Osteocyte (in vitro differentiated cells): Measurements from ENCODE around the gene PKD2. TPM values are rescaled to one million over a fixed set of nuclear protein-coding genes. Genes with fewer than 3 reads are reported as not detected.
"Not testable (repeated sequence)": the region's sequence is repeated elsewhere in the genome, so short reads cannot be mapped to it uniquely, and the experiment has no call there.

Experiments used
- DNase-seq: peaks from one replicate; pipeline ENCODE4 v3.0.0; 2021; ENCODE audit warnings: mixed read lengths; ENCODE audit not compliant: unreplicated experiment; ENCODE audit errors: extremely low spot score
- H3K27ac Mint-ChIP-seq: one replicate; pipeline ENCODE4 v1.8.0; 2021; ENCODE audit warnings: mild to moderate bottlenecking, mixed read lengths; ENCODE audit not compliant: unreplicated experiment
- H3K27me3 Mint-ChIP-seq: one replicate; pipeline ENCODE4 v1.8.0; 2021; ENCODE audit warnings: mixed read lengths; ENCODE audit not compliant: unreplicated experiment
- H3K36me3 Mint-ChIP-seq: one replicate; pipeline ENCODE4 v1.8.0; 2021; ENCODE audit warnings: mixed read lengths; ENCODE audit not compliant: unreplicated experiment
- H3K4me1 Mint-ChIP-seq: one replicate; pipeline ENCODE4 v1.8.0; 2021; ENCODE audit warnings: mixed read lengths; ENCODE audit not compliant: unreplicated experiment
- H3K4me3 Mint-ChIP-seq: one replicate; pipeline ENCODE4 v1.8.0; 2021; ENCODE audit warnings: mild to moderate bottlenecking, moderate library complexity, mixed read lengths; ENCODE audit not compliant: unreplicated experiment
- H3K9me3 Mint-ChIP-seq: one replicate; pipeline ENCODE4 v1.8.0; 2021; ENCODE audit warnings: mixed read lengths; ENCODE audit not compliant: unreplicated experiment
- total RNA-seq: library from RNA; stranded (reverse); gene quantifications from 2 replicates; pipeline ENCODE4 v1.2.1, GENCODE V29; 2021
- TF ChIP-seq, protein P1 (sequence below): fragments of 200-600 bp; sonication (generic); IDR thresholded peaks from 2 replicates; pipeline ENCODE4 v1.5.0; 2021; ENCODE audit warnings: antibody characterized with exemption, mild to moderate bottlenecking, moderate library complexity

Gene PKD2
- total RNA-seq, 1 donor from 2014 or later: 54.7 TPM

DNA sequence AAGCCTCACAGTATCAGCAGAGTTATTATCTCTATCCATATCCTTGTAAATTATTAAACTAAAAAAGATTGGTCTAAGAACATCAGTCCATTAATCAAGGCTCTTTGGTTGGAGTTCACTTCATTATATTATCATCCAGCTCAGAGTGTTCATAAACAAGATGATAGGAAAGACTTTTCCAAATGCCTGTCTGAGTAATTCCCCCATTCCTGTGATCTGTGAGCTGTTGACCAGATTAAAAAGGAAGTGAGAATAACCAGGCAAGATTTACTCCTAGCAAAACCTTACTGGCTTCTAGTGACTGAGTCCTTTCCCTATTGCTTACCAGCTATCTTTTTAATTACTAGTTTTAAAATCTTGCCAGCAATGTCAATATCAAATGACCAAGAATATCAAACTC, 14.9 kb downstream of the PKD2 start:
- peaks cover 35% of the 10 kb centered on the region for H3K36me3 Mint-ChIP-seq
- peaks cover 25% of the 10 kb centered on the region for H3K4me1 Mint-ChIP-seq
- TF ChIP-seq, protein P1, sequence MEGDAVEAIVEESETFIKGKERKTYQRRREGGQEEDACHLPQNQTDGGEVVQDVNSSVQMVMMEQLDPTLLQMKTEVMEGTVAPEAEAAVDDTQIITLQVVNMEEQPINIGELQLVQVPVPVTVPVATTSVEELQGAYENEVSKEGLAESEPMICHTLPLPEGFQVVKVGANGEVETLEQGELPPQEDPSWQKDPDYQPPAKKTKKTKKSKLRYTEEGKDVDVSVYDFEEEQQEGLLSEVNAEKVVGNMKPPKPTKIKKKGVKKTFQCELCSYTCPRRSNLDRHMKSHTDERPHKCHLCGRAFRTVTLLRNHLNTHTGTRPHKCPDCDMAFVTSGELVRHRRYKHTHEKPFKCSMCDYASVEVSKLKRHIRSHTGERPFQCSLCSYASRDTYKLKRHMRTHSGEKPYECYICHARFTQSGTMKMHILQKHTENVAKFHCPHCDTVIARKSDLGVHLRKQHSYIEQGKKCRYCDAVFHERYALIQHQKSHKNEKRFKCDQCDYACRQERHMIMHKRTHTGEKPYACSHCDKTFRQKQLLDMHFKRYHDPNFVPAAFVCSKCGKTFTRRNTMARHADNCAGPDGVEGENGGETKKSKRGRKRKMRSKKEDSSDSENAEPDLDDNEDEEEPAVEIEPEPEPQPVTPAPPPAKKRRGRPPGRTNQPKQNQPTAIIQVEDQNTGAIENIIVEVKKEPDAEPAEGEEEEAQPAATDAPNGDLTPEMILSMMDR: no peak
- peaks cover 9% of the 10 kb centered on the region for H3K9me3 Mint-ChIP-seq
- no peak for DNase-seq
- H3K4me3 Mint-ChIP-seq: no peak overlapping the region
- H3K27me3 Mint-ChIP-seq: no peaks in the 10 kb centered on the region
- H3K27ac Mint-ChIP-seq: no peak overlapping the region

DNA sequence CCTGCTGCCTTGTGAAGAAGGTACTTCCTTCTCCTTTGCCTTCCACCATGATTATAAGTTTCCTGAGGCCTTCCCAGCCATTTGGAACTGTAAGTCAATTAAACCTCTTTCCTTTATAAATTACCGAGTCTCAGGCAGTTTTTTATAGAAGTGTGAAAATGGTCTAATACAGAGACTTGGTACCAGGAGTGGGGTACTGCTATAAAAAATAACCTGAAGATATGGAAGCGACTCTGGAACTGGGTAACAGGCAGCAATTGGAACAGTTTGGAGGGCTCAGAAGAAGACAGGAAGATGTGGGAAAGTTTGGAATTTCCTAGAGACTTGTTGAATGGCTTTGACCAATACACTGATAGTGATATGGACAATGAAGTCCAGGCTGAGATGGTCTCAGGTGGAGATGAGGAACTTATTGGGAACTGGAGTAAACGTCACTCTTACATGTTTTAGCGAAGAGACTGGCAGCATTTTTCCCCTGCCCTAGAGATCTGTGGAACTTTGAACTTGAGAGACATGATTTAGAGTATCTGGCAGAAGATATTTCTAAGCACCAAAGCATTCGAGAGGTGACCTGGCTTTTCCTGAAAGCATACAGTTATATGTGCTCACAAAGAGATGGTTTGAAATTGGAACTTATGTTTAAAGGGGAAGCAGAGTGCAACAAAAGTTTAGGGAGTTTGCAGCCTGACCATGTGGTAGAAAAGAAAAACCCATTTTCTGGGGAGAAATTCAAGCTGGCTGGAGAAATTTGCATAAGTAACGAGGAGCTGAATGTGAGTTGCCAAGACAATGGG, 18.6 kb downstream of the PKD2 start:
- Mint-ChIP-seq H3K4me1 (peaks cover 13% of the 10 kb centered on the region), H3K9me3 (peaks cover 13% of the 10 kb centered on the region)
- H3K4me3 Mint-ChIP-seq: not testable (repeated sequence)

DNA sequence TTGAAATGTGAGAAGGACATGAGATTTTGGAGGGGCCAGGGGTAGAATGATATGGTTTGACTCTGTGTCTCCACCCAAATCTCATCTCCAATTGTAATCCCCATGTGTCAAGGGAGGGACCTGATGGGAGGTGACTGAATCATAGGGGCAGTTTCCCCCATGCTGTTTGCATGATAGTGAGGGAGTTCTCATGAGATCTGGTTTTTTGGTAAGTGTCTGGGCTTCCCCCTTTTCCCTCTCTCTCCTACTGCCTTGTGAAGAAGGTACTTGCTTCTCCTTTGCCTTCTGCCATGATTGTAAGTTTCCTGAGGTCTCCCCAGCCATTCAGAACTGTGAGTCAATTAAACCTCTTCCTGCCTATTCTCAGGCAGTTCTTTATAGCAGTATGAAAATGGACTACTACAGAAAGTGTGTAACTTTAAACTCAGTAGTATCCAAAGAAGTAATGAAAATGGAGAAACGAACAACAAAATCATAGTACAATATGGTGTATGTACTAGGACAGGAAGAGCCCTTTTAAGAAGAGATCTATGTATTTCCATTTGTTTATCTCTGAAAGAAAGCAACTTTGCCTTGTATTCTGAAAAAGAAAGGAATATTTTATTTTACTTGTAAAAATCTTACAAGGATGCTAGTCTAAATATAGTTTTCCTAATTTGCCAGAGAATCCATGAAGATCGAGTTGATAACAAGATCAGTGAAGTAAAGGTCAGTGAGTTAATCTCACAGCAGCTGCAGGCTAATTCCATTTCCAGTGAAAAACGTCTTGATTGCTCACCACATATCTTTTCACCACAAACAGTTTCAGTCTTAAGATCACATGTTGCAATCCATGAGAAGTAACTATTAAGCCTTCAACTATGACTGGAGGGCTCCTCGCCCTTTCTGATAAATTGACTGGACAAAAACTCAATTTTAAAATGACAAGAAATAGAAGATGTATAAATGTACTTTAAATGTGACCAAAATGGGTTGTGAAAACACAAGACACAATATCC, 20.5 kb downstream of the PKD2 start:
- Mint-ChIP-seq H3K9me3 (peaks cover 13% of the 10 kb centered on the region), H3K36me3 (peaks cover 38% of the 10 kb centered on the region), H3K4me1 (peaks cover 13% of the 10 kb centered on the region), H3K4me3 (no peak overlapping the region), H3K27me3 (no peaks in the 10 kb centered on the region), H3K27ac (peak overlapping the region; percentile 66)
- no peak for DNase-seq
- TF ChIP-seq, protein P1: no peak

More for the DNA sequence above, 18.6 kb downstream of the PKD2 start:
- DNase-seq, H3K27me3 Mint-ChIP-seq, H3K27ac Mint-ChIP-seq: not testable (repeated sequence)
- peaks cover 48% of the 10 kb centered on the region for H3K36me3 Mint-ChIP-seq

DNA sequence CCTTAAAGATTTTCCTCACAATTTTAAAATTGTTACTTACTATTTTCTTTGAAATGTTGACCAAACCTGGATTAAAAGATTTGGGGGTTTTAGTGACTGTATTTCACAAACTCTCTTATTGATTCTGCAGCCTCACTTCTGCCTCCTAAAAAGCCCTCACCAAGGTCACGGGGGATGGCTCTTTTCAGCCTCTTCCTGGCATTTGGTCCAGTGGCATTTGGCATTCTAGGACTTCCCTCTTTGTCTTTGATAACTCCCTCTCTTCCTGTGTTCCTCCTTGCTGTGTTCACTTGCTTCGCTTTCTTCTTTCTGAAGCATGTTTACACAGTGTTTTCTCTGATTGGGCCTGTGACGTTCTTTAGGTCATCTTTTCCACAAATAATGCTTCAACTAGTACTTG, 21.5 kb downstream of the PKD2 start:
- Mint-ChIP-seq H3K27ac (peak overlapping the region; percentile 45), H3K9me3 (peaks cover 13% of the 10 kb centered on the region), H3K36me3 (peaks cover 35% of the 10 kb centered on the region), H3K4me1 (peaks cover 13% of the 10 kb centered on the region), H3K4me3 (no peak overlapping the region), H3K27me3 (no peaks in the 10 kb centered on the region)
- no peak for DNase-seq
- TF ChIP-seq, protein P1: no peak

DNA sequence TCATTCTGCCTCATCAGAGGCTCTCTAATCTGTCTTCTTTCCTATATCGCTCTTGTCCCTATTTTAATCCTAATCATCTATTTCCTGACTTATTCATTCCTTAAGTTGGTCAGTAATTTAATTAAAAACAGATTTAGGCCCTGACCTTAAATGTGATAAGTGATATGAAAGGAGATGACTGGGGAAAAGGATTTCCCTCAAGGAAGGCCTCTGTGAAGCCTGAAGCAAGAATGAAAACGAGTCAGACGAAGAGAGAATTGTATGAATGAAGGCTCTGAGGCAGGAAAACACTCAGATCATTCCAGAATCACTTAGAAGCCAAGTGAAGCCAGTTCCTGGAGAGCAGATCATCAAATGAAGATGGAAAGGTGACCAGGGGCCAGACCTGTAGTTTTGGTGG, 22.1 kb downstream of the PKD2 start:
- no peak for DNase-seq
- Mint-ChIP-seq H3K4me1 (peaks cover 13% of the 10 kb centered on the region), H3K4me3 (no peak overlapping the region), H3K36me3 (peaks cover 30% of the 10 kb centered on the region), H3K27ac (no peak overlapping the region), H3K27me3 (no peaks in the 10 kb centered on the region), H3K9me3 (peaks cover 13% of the 10 kb centered on the region)
- TF ChIP-seq, protein P1: no peak
